Skeletal muscle satellite cell (primary cell): ENCODE measurements around the gene CD52.

Experiments used
- H3K27me3 ChIP-seq: 2 replicates; pipeline ENCODE4 v1.7.0; 2013; ENCODE audit warnings: low read length; ENCODE audit not compliant: control insufficient read depth, insufficient read depth
- H3K36me3 ChIP-seq: 2 replicates; pipeline ENCODE4 v1.7.0; 2013; ENCODE audit warnings: mild to moderate bottlenecking, control low read depth, low read length; ENCODE audit not compliant: insufficient read depth
- H3K4me1 ChIP-seq: 2 replicates; pipeline ENCODE4 v1.7.0; 2013; ENCODE audit warnings: low read length; ENCODE audit not compliant: control insufficient read depth, insufficient read depth
- H3K4me2 ChIP-seq: 2 replicates; pipeline ENCODE4 v1.7.0; 2013; ENCODE audit warnings: mild to moderate bottlenecking, low read length
- H3K4me3 ChIP-seq: 2 replicates; pipeline ENCODE4 v1.7.0; 2013; ENCODE audit warnings: low read length
- H3K9ac ChIP-seq: 2 replicates; pipeline ENCODE4 v1.7.0; 2013; ENCODE audit warnings: mild to moderate bottlenecking, low read depth, low read length, moderate library complexity
- H3K9me3 ChIP-seq: replicated peaks from 2 replicates; pipeline ENCODE4 v1.7.0; 2013; ENCODE audit warnings: mild to moderate bottlenecking, control low read depth, low read length

The CD52 gene

GRCh38 chr1:26353976-26354820, 36.4 kb downstream of the CD52 start, which contains the start of gene CRYBG2:
Gene CRYBG2 (minus strand): TSS chr1:26354130. CDS start chr1:26346657, 7,473 bp downstream.
- Histone ChIP-seq H3K4me2 (no peak within 1 kb of the TSS), H3K9ac (no peak within 1 kb of the TSS), H3K4me3 (no peak within 1 kb of the TSS), H3K27me3 (peaks cover 20% of the 10 kb centered on the region), H3K9me3 (no peaks in the 10 kb centered on the region), H3K36me3 (no peaks in the 10 kb centered on the region), H3K4me1 (peaks cover 3% of the 10 kb centered on the region)

DNA sequence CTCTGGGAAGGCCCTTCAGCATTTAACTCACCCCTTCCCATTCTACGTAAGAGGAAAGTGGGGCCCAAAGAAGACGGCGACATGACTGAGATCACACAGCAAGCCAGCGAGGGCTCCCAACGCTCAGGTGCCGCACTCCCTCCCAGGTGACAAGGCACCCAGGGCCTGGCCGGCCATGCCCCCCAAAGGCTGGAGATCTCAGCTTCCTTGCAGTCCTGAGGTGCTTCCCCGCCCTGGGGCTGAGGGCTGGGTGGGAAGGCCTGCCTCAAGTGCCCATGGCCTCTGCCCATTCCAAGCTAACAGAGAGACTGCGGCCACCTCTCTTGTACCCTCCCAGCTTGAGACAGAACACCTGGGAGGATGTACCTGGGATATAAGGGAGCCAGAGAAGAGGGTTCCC, 37.2 kb downstream of the CD52 start:
- H3K9me3 ChIP-seq: no peaks in the 10 kb centered on the region
- no peak overlapping the region for H3K4me3 ChIP-seq
- H3K4me2 ChIP-seq: no peak overlapping the region
- H3K9ac ChIP-seq: no peak overlapping the region
- peaks cover 26% of the 10 kb centered on the region for H3K27me3 ChIP-seq
- no peaks in the 10 kb centered on the region for H3K4me1 ChIP-seq
- H3K36me3 ChIP-seq: no peaks in the 10 kb centered on the region

DNA sequence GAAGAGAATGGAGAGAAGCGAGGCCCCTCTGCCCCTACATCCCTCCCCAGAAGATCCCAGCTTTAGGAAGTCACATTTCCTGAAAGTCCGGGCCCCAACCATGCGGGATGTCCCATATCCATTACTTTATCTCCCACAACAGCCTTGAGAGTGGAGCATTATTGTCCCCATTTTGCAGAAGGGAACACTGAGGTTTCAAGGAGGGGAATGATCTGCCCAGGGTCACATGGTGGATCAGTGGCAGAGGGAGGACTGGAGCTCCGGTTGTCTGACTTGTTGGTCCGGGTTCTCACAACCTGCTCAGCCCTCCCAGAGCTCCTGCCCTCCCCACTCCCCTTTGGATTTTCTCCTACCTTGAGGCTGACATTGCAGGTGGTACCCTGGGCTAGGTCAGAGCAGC, 38.3 kb downstream of the CD52 start:
- H3K9ac ChIP-seq: no peak overlapping the region
- peaks cover 38% of the 10 kb centered on the region for H3K27me3 ChIP-seq
- no peak overlapping the region for H3K4me3 ChIP-seq
- no peaks in the 10 kb centered on the region for H3K9me3 ChIP-seq
- no peak overlapping the region for H3K4me2 ChIP-seq
- H3K4me1 ChIP-seq: peaks cover 5% of the 10 kb centered on the region
- H3K36me3 ChIP-seq: no peaks in the 10 kb centered on the region

GRCh38 chr1:26357121-26357602, 39.4 kb downstream of the CD52 start:
- Histone ChIP-seq H3K4me1 (peaks cover 5% of the 10 kb centered on the region), H3K27me3 (peaks cover 48% of the 10 kb centered on the region), H3K4me3 (no peak overlapping the region), H3K9me3 (no peaks in the 10 kb centered on the region), H3K9ac (no peak overlapping the region), H3K36me3 (no peaks in the 10 kb centered on the region), H3K4me2 (no peak overlapping the region)

GRCh38 chr1:26358411-26359384, 40.9 kb downstream of the CD52 start:
- Histone ChIP-seq H3K4me3 (no peak overlapping the region), H3K9me3 (no peaks in the 10 kb centered on the region), H3K27me3 (peaks cover 60% of the 10 kb centered on the region), H3K4me2 (no peak overlapping the region), H3K9ac (no peak overlapping the region), H3K36me3 (no peaks in the 10 kb centered on the region), H3K4me1 (peaks cover 5% of the 10 kb centered on the region)

- Histone ChIP-seq H3K9ac (no peak overlapping the region), H3K36me3 (no peaks in the 10 kb centered on the region), H3K27me3 (peaks cover 67% of the 10 kb centered on the region), H3K9me3 (no peaks in the 10 kb centered on the region), H3K4me3 (no peak overlapping the region), H3K4me2 (peak overlapping the region; percentile 64), H3K4me1 (peaks cover 5% of the 10 kb centered on the region)
Measured at GRCh38 chr1:26359981-26360806, 42.4 kb downstream of the CD52 start.

DNA sequence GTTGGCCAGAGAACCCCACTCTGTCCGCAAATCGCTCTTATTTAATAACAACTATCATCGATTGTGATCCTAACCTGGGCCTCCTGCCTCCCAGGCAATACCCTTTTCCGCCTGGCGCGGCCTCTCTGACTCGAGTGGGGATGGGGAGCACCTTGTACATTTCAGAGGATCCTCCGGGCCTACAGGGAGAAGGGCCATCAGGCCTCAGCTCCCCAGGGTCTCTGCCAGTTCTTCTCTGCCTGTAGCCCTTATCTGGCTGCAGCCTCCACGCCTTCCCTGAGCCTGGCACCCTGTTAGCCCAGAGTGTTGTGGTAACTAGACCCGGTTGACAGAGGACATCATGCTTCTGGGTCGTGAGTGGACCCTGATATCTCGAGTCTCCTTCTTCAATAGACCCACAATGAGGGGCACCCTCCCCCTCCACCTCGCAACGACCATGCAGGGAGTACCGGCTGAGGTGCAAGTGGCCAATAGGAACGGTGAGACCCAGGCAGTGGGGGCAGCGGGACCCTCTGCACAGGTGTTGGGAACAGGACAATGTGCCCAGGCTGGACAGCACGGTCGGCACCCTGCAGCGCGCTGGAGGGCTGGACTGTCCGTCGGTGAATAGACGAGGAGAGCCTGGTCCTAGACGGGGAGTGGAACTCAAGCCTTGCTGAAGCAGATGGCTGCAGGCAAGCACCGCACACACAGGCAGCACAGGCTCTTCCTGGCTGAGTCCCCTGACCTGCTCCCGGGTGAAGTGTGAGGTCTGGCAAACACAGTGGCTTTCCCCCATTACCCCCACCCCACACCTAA, 43.2 kb downstream of the CD52 start:
- Histone ChIP-seq H3K4me3 (no peak overlapping the region), H3K27me3 (peaks cover 66% of the 10 kb centered on the region), H3K4me1 (peaks cover 5% of the 10 kb centered on the region), H3K9ac (no peak overlapping the region), H3K36me3 (no peaks in the 10 kb centered on the region), H3K4me2 (peak overlapping the region; percentile 64), H3K9me3 (no peaks in the 10 kb centered on the region)

DNA sequence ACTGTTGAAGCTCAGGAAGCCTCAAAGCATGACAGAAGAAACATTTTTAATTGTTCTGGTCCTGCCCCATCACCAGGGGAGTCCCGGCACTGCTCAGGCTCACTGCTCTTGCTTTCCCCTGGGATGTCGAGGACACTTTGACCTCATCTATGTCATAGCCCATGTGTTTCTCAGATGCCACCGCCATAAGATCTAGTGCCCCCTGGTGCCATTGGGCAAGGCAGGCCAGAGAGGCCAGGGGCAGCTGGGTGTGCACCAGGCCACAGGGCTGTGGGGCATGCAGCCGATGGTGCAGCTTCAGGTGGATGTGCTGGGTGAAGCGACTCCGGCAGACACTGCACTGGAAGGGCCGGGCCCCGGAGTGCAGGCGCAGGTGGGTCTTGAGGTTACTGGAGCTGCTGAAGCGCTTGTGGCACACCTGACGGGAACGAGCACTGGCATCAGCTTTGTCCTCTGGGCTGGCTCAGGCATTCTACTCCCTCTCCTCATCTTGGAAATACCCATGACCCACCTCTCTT, 43.9 kb downstream of the CD52 start:
- H3K27me3 ChIP-seq: peaks cover 64% of the 10 kb centered on the region
- peaks cover 5% of the 10 kb centered on the region for H3K4me1 ChIP-seq
- H3K9me3 ChIP-seq: no peaks in the 10 kb centered on the region
- H3K36me3 ChIP-seq: no peaks in the 10 kb centered on the region
- no peak overlapping the region for H3K9ac ChIP-seq
- H3K4me2 ChIP-seq: no peak overlapping the region
- no peak overlapping the region for H3K4me3 ChIP-seq

DNA sequence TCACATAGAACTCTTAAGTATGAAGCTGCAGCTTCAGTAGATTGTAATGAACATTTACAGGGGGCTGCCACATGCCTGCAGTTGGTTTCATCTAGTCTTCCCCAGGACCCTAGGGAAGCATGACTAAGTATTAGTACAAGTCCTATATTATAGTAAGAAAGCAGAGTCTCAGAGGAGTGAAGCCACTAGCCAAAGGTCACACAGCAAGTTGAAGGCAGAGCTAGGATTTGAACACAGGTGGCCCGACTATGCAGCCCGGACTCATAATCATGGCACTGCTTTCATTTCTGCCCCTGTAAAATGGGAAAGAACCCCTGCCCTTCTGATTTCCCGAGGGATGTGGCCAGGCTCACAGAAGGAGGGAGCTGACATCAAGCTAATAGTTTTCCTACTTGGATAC, 44.6 kb downstream of the CD52 start:
- H3K4me3 ChIP-seq: no peak overlapping the region
- H3K4me2 ChIP-seq: no peak overlapping the region
- peaks cover 67% of the 10 kb centered on the region for H3K27me3 ChIP-seq
- peaks cover 5% of the 10 kb centered on the region for H3K4me1 ChIP-seq
- H3K9ac ChIP-seq: no peak overlapping the region
- H3K36me3 ChIP-seq: no peaks in the 10 kb centered on the region
- H3K9me3 ChIP-seq: no peaks in the 10 kb centered on the region
